GM10266 (cell line): Measurements from ENCODE around the gene CREB5.

Source experiments
- DNase-seq: peaks from one replicate; pipeline ENCODE4 v3.0.0; 2012; ENCODE audit errors: extremely low spot score
- CTCF ChIP-seq: IDR thresholded peaks from 2 replicates; pipeline ENCODE4 v1.5.1; 2012; ENCODE audit warnings: mild to moderate bottlenecking, low read depth; ENCODE audit not compliant: control insufficient read depth, insufficient read depth; ENCODE audit errors: missing control alignments

Gene CREB5

GRCh38 chr7:28845106-28845505, 432.8 kb downstream of the CREB5 start:
- no peak for TF ChIP-seq CTCF
- DNase-seq: no peak

DNA sequence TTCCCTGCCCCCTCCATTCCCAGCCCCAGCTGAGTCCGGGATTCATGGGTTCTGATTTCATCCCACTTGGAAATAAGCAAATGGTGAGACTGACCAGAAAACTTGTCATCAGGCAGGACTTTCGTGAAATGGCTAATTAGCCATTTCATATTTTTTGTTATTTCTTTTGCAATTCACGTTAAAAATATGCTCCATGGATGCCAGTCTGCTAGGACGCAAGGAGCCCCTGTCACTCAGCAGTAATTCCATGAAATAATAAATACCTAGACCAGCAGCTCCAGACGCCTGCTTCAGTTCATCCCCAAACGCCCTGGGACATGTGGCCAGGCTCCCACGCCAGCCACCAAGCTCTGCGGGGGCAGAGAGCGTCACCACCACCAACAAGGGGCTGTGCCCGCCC, 434.9 kb downstream of the CREB5 start:
- TF ChIP-seq CTCF: no peak
- DNase-seq: no peak

DNA sequence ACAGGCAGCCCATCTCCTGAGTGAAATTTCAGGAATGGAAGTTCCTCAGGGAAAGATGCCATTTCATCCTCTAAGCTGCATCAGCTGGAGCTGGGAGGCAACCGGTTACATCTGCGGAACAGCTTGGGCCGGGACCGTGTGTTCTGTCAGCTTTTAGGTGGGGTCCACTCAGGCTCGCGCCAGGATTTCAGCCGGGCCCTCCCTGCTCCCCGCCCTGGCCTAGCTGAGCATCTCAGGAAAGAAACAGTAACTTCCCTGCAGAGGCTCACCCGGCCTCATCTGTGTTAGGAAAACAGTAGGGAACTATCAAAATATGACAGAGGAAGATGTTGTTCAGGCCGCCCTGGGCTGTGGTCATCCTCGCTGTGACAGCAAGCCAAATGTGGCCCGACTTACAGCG, 435.4 kb downstream of the CREB5 start:
- no peak for TF ChIP-seq CTCF
- DNase-seq: no peak

DNA sequence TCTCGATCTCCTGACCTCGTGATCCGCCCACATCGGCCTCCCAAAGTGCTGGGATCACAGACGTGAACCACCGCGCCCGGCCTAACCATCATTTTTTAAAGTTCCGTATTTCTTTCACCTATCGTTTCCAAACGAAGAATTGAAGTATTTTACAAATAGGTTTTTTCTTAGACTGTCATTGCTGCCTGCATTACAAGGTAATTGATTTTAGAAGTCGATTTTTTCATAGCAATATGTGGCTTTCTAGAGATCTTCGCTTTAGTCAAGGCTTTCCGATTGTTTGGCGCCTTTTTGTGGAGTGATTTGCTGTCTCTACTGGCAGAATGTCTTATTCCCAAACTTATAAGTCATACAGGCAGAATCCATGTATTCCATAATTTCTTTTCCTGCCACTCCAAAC, 436.6 kb downstream of the CREB5 start:
- no peak for DNase-seq
- TF ChIP-seq CTCF: no peak

DNA sequence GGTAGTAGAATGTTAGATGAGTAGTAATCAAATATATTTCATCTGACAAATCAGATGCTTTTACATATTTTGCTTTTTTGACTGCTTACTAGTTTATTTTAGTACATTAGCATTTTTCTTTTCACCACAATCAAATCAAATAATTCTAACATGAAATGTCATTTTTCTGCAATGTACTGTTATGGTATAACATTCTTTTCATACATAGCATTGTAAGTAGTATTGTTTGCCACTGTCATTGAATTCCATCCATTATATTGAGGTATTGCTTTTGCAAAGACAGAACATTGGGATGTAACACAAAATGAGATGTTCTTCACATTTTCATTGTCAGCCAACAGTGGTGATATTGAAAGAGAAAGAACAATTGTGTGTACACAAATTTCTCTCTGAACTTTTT, 438.4 kb downstream of the CREB5 start:
- no peak for TF ChIP-seq CTCF

DNA sequence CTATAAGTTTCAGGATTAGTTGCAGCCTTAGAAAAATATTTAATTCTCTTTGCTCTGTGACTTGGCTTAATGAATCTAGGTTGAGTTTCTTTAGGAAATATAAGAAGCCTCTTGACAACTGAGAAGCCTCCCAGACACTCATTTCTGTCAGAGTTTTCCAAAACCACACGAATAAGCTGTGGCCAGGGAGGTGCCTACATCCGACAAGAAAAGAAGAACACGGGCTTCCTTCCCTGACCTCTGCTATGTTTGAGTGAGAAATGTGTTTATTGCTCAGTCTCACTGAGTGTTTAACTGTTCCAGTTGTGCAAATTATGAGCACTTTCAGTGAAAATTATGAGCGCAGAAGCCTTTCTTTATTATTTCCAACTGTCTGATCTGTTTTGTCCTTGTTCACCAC, 440.8 kb downstream of the CREB5 start:
- TF ChIP-seq CTCF: no peak

More for the DNA sequence above, 438.4 kb downstream of the CREB5 start:
- no peak for DNase-seq

GRCh38 chr7:28853834-28854749, 441.8 kb downstream of the CREB5 start:
- peak; percentile 83 for TF ChIP-seq CTCF
- peak; percentile 88 for DNase-seq

More for the DNA sequence above, 440.8 kb downstream of the CREB5 start:
- no peak for DNase-seq
